ENCODE results near the gene USP17L12.
"Not testable (repeated sequence)": the region's sequence is repeated elsewhere in the genome, so short reads cannot be mapped to it uniquely, and the experiment has no call there.

The USP17L12 gene

GRCh38 chr4:9219852-9220251 is at the start of gene USP17L12:
TSS of gene USP17L12 (plus strand) at chr4:9220152. CDS start at chr4:9220152, 0 bp downstream.
- not testable (repeated sequence) for H3K36me3 ChIP-seq (ENCODE audit: control insufficient read depth, insufficient read depth, low read length); H3K4me3 ChIP-seq (replicated peaks; ENCODE audit: low read depth, low read length); DNase-seq (ENCODE audit: extremely low read depth, insufficient read length); H3K27me3 ChIP-seq (replicated peaks; ENCODE audit: control insufficient read depth, insufficient read depth, low read length)

GRCh38 chr4:9210357-9210756 is 9.6 kb upstream of the USP17L12 start, which contains the start of gene USP17L10:
TSS of gene USP17L10 (plus strand) at chr4:9210657. CDS start at chr4:9210657, 0 bp downstream.
- not testable (repeated sequence) for H3K4me3 ChIP-seq (replicated peaks; ENCODE audit: low read depth, low read length); DNase-seq (ENCODE audit: extremely low read depth, insufficient read length)

GRCh38 chr4:9214701-9215100 is 5.3 kb upstream of the USP17L12 start:
- not testable (repeated sequence) for H3K36me3 ChIP-seq (ENCODE audit: control insufficient read depth, insufficient read depth, low read length); DNase-seq (ENCODE audit: extremely low read depth, insufficient read length); H3K4me3 ChIP-seq (replicated peaks; ENCODE audit: low read depth, low read length); H3K27me3 ChIP-seq (replicated peaks; ENCODE audit: control insufficient read depth, insufficient read depth, low read length)

More at GRCh38 chr4:9210357-9210756, 9.6 kb upstream of the USP17L12 start, which contains the start of gene USP17L10:
- H3K27me3 ChIP-seq (replicated peaks; ENCODE audit: control insufficient read depth, insufficient read depth, low read length); H3K36me3 ChIP-seq (ENCODE audit: control insufficient read depth, insufficient read depth, low read length): not testable (repeated sequence)

GRCh38 chr4:9215105-9215504 is 4.8 kb upstream of the USP17L12 start, which contains the start of gene USP17L11:
TSS of gene USP17L11 (plus strand) at chr4:9215405. CDS start at chr4:9215405, 0 bp downstream.
- not testable (repeated sequence) for DNase-seq (ENCODE audit: extremely low read depth, insufficient read length); H3K4me3 ChIP-seq (replicated peaks; ENCODE audit: low read depth, low read length); H3K36me3 ChIP-seq (ENCODE audit: control insufficient read depth, insufficient read depth, low read length); H3K27me3 ChIP-seq (replicated peaks; ENCODE audit: control insufficient read depth, insufficient read depth, low read length)

- not testable (repeated sequence) for H3K27me3 ChIP-seq (replicated peaks; ENCODE audit: control insufficient read depth, insufficient read depth, low read length); DNase-seq (ENCODE audit: extremely low read depth, insufficient read length); H3K4me3 ChIP-seq (replicated peaks; ENCODE audit: low read depth, low read length); H3K36me3 ChIP-seq (ENCODE audit: control insufficient read depth, insufficient read depth, low read length)
Observed at GRCh38 chr4:9224596-9224995, 4.6 kb downstream of the USP17L12 start, which contains the start of gene USP17L13. TSS of gene USP17L13 (plus strand) at chr4:9224896. CDS start at chr4:9224896, 0 bp downstream.

GRCh38 chr4:9230249-9230648 is 10.3 kb downstream of the USP17L12 start:
- H3K36me3 ChIP-seq (ENCODE audit: control insufficient read depth, insufficient read depth, low read length); DNase-seq (ENCODE audit: extremely low read depth, insufficient read length); H3K27me3 ChIP-seq (replicated peaks; ENCODE audit: control insufficient read depth, insufficient read depth, low read length); H3K4me3 ChIP-seq (replicated peaks; ENCODE audit: low read depth, low read length): not testable (repeated sequence)

GRCh38 chr4:9234085-9234484 is 14.1 kb downstream of the USP17L12 start, which contains the start of gene USP17L15:
TSS of gene USP17L15 (plus strand) at chr4:9234385. CDS start at chr4:9234385, 0 bp downstream.
- not testable (repeated sequence) for DNase-seq (ENCODE audit: extremely low read depth, insufficient read length); H3K4me3 ChIP-seq (replicated peaks; ENCODE audit: low read depth, low read length); H3K36me3 ChIP-seq (ENCODE audit: control insufficient read depth, insufficient read depth, low read length); H3K27me3 ChIP-seq (replicated peaks; ENCODE audit: control insufficient read depth, insufficient read depth, low read length)

GRCh38 chr4:9238461-9238860 is 18.5 kb downstream of the USP17L12 start:
- not testable (repeated sequence) for H3K27me3 ChIP-seq (replicated peaks; ENCODE audit: control insufficient read depth, insufficient read depth, low read length); DNase-seq (ENCODE audit: extremely low read depth, insufficient read length); H3K4me3 ChIP-seq (replicated peaks; ENCODE audit: low read depth, low read length); H3K36me3 ChIP-seq (ENCODE audit: control insufficient read depth, insufficient read depth, low read length)

- H3K4me3 ChIP-seq (replicated peaks; ENCODE audit: low read depth, low read length); H3K36me3 ChIP-seq (ENCODE audit: control insufficient read depth, insufficient read depth, low read length); DNase-seq (ENCODE audit: extremely low read depth, insufficient read length); H3K27me3 ChIP-seq (replicated peaks; ENCODE audit: control insufficient read depth, insufficient read depth, low read length): not testable (repeated sequence)
Observed at GRCh38 chr4:9243579-9243978, 23.6 kb downstream of the USP17L12 start, which contains the start of gene USP17L17. TSS of gene USP17L17 (plus strand) at chr4:9243879. CDS start at chr4:9243879, 0 bp downstream.

GRCh38 chr4:9247953-9248680 is 28.2 kb downstream of the USP17L12 start, which contains the start of gene USP17L18:
TSS of gene USP17L18 (plus strand) at chr4:9248630. CDS start at chr4:9248630, 0 bp downstream.
- DNase-seq (ENCODE audit: extremely low read depth, insufficient read length); H3K36me3 ChIP-seq (ENCODE audit: control insufficient read depth, insufficient read depth, low read length); H3K27me3 ChIP-seq (replicated peaks; ENCODE audit: control insufficient read depth, insufficient read depth, low read length); H3K4me3 ChIP-seq (replicated peaks; ENCODE audit: low read depth, low read length): not testable (repeated sequence)

- not testable (repeated sequence) for H3K27me3 ChIP-seq (replicated peaks; ENCODE audit: control insufficient read depth, insufficient read depth, low read length); DNase-seq (ENCODE audit: extremely low read depth, insufficient read length); H3K36me3 ChIP-seq (ENCODE audit: control insufficient read depth, insufficient read depth, low read length); H3K4me3 ChIP-seq (replicated peaks; ENCODE audit: low read depth, low read length)
Observed at GRCh38 chr4:9253078-9253477, 33.1 kb downstream of the USP17L12 start, which contains the start of gene USP17L19. TSS of gene USP17L19 (plus strand) at chr4:9253378. CDS start at chr4:9253378, 0 bp downstream.

- not testable (repeated sequence) for H3K27me3 ChIP-seq (replicated peaks; ENCODE audit: control insufficient read depth, insufficient read depth, low read length); DNase-seq (ENCODE audit: extremely low read depth, insufficient read length); H3K4me3 ChIP-seq (replicated peaks; ENCODE audit: low read depth, low read length); H3K36me3 ChIP-seq (ENCODE audit: control insufficient read depth, insufficient read depth, low read length)
Observed at GRCh38 chr4:9257824-9258223, 37.9 kb downstream of the USP17L12 start, which contains the start of gene USP17L20. TSS of gene USP17L20 (plus strand) at chr4:9258124. CDS start at chr4:9258124, 0 bp downstream.

- not testable (repeated sequence) for DNase-seq (ENCODE audit: extremely low read depth, insufficient read length)
Observed at GRCh38 chr4:9262572-9262971, 42.6 kb downstream of the USP17L12 start, which contains the start of gene USP17L21. TSS of gene USP17L21 (plus strand) at chr4:9262872. CDS start at chr4:9262872, 0 bp downstream.

GRCh38 chr4:9267319-9267718 is 47.4 kb downstream of the USP17L12 start, which contains the start of gene USP17L22:
TSS of gene USP17L22 (plus strand) at chr4:9267619. CDS start at chr4:9267619, 0 bp downstream.
- H3K4me3 ChIP-seq (replicated peaks; ENCODE audit: low read depth, low read length); H3K36me3 ChIP-seq (ENCODE audit: control insufficient read depth, insufficient read depth, low read length); DNase-seq (ENCODE audit: extremely low read depth, insufficient read length); H3K27me3 ChIP-seq (replicated peaks; ENCODE audit: control insufficient read depth, insufficient read depth, low read length): not testable (repeated sequence)

More at GRCh38 chr4:9262572-9262971, 42.6 kb downstream of the USP17L12 start, which contains the start of gene USP17L21:
- H3K27me3 ChIP-seq (replicated peaks; ENCODE audit: control insufficient read depth, insufficient read depth, low read length); H3K4me3 ChIP-seq (replicated peaks; ENCODE audit: low read depth, low read length); H3K36me3 ChIP-seq (ENCODE audit: control insufficient read depth, insufficient read depth, low read length): not testable (repeated sequence)

All from GM06990 (cell line).